ENCODE data around the gene TUBE1.

DNA sequence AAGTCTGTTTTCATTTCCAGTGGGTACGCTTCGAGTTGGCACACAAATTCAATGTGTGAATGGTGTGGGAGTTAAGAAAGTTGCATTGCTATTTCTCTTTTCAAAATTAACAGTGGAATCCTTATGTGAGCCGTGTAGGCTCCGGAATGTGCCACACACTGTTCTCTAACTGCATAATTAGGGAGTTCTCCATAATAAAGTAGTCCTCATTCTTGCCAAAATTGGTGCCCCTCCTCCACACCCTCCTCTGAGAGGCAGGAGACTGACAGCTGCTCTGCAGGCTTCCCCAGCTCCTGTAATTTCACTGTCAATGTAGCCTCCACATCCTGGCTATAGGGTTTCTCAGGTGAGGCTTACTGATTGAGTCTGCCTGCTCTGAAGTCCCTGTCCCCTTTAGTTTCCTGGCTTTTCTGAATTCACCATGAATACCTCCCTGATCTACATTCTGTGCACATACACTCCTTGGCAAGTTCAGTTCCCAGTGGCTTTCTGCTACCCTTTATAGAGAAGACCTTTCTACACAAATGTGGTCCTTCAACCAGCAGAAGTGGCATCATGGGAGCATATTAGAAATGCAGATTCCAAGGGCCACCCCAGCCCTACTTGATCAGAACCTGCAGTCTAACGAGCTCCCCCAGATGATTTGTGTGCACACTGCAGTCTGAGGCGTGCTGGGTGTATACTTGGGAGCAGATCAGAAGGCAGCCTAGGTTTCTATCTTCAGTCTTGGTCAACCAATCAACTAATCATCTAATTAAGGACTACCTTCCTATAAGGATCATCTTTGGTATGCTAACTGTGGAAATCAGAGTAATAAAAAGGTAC is 53.3 kb downstream of the TUBE1 start:
- TF ChIP-seq, protein P1, sequence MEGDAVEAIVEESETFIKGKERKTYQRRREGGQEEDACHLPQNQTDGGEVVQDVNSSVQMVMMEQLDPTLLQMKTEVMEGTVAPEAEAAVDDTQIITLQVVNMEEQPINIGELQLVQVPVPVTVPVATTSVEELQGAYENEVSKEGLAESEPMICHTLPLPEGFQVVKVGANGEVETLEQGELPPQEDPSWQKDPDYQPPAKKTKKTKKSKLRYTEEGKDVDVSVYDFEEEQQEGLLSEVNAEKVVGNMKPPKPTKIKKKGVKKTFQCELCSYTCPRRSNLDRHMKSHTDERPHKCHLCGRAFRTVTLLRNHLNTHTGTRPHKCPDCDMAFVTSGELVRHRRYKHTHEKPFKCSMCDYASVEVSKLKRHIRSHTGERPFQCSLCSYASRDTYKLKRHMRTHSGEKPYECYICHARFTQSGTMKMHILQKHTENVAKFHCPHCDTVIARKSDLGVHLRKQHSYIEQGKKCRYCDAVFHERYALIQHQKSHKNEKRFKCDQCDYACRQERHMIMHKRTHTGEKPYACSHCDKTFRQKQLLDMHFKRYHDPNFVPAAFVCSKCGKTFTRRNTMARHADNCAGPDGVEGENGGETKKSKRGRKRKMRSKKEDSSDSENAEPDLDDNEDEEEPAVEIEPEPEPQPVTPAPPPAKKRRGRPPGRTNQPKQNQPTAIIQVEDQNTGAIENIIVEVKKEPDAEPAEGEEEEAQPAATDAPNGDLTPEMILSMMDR (IDR thresholded peaks at IDR 0.05) = no peak
- TF ChIP-seq POLR2AphosphoS5 (IDR thresholded peaks at IDR 0.05) = no peak
- no peak for TF ChIP-seq EP300 (IDR thresholded peaks at IDR 0.05)
- TF ChIP-seq POLR2A (IDR thresholded peaks at IDR 0.05) = no peak
